ENCODE data around the gene TBX15. TPM values are rescaled to one million over a fixed set of nuclear protein-coding genes. Genes with fewer than 3 reads are reported as not detected.

TBX15 gene
- total RNA-seq, 1 donor = under 0.01 TPM

DNA sequence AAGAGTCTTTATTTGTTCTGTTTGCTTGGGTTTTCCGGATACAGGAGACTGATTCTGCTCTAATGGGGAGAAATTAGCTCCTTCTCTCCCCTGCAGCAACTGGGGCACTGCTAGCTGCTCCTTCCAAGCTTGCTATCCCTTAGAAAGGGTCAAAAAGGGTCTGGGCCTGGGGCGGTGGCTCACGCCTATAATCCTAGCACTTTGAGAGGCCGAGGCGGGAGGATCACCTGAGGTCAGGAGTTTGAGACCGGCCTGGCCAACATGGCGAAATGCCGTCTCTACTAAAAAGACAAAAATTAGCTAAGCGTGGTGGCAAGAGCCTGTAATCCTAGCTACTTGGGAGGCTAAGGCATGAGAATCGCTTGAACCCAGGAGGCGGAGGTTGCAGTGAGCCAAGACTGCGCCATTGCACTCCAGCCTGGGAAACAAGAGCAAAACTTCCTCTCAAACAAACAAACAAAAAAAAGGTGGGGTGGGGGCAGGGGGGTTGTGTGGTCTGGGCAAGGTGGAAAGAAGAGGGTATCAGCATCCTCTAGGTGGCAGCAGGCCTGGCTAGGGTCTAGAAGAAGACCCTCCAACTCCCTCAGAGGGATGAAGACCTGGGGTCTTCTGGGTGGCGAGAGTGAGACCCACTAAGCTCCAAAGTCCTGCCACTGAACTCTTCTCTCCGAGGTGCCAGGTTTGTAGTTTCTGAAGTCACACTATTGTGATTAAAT lies 15.4 kb upstream of the TBX15 start:
- TF ChIP-seq, protein P1, sequence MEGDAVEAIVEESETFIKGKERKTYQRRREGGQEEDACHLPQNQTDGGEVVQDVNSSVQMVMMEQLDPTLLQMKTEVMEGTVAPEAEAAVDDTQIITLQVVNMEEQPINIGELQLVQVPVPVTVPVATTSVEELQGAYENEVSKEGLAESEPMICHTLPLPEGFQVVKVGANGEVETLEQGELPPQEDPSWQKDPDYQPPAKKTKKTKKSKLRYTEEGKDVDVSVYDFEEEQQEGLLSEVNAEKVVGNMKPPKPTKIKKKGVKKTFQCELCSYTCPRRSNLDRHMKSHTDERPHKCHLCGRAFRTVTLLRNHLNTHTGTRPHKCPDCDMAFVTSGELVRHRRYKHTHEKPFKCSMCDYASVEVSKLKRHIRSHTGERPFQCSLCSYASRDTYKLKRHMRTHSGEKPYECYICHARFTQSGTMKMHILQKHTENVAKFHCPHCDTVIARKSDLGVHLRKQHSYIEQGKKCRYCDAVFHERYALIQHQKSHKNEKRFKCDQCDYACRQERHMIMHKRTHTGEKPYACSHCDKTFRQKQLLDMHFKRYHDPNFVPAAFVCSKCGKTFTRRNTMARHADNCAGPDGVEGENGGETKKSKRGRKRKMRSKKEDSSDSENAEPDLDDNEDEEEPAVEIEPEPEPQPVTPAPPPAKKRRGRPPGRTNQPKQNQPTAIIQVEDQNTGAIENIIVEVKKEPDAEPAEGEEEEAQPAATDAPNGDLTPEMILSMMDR (IDR thresholded peaks at IDR 0.05; ENCODE audit: insufficient read depth, low read depth, low read length) = no peak
- no peak overlapping the region for H3K4me3 ChIP-seq (ENCODE audit: low read depth, low read length)
- DNase-seq (ENCODE audit: low read depth) = no peak

DNA sequence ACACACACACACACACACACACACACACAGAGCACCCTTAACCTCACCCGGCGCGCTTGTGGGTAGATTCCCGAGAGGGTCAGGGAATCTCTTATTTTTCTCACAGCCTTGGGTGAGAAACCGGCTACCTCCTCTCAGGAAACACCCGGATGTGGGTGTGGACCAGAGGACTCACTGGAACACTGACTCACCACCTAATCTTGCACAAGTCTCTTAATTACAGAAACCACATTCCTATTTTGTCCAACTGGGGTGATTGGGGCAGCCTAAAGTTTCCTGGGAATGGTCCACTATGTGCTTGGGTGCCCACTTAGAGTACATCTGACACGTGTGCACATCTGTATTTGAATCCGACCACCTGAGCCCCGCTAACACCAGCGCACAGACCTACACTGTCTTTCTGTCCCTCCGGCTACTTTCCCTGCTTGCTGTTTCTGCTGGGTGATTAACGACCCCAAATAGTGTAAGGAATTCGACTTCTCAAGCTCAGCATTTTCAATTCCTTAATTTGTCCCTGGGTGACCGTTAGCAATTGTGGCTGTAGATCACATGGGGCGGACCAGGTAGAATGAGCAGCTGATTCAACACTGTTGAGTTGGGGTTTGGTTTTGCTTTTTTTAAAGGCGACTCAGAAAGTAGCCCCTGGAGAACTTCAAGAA lies 14.0 kb upstream of the TBX15 start:
- no peak overlapping the region for H3K4me3 ChIP-seq (ENCODE audit: low read depth, low read length)
- TF ChIP-seq, protein P1 (IDR thresholded peaks at IDR 0.05; ENCODE audit: insufficient read depth, low read depth, low read length) = no peak
- DNase-seq (ENCODE audit: low read depth) = peak; percentile 75

DNA sequence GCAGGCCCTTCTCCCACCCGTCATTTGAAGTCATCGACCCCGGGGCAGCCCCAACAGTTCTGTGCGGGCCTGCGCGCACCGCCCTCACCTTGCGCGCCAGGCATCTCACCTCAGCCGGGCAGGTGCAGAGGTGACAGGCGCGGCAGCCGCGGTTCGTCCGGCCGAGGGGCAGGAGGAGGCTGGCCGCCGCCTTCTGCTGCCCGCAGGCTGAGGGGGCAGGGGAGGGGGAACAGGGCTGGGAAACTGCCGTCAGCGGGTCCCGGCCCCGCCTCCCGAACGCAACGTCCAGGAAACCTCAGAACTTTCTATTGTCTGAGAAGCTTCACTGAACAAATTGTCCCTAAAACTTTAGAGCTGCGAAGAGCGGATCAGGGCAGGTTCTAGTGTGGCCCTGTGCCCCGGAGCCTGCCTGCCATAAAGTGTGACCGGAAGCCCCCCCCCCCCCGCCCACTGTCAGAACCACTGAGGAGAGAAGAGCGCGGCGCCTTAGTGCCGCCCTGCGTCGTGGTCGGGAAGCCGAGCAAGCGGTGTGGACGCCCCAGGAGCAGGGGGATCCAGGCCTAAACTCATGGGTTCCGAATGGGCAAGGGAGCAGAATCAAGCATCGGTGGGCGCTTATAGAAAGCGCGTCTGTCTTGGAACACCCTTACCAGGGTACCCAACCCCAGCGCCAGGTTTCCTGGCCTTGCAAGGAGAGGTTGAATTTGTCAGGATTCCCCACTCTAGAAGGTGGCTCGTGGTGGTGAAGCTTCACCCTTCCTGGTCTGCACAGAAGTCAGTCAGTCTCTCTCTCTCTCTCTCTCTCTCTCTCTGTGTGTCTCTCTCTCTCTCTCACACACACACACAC lies 13.3 kb upstream of the TBX15 start:
- no peak for DNase-seq (ENCODE audit: low read depth)
- H3K4me3 ChIP-seq (ENCODE audit: low read depth, low read length) = peak overlapping the region; percentile 32
- TF ChIP-seq, protein P1 (IDR thresholded peaks at IDR 0.05; ENCODE audit: insufficient read depth, low read depth, low read length) = no peak

DNA sequence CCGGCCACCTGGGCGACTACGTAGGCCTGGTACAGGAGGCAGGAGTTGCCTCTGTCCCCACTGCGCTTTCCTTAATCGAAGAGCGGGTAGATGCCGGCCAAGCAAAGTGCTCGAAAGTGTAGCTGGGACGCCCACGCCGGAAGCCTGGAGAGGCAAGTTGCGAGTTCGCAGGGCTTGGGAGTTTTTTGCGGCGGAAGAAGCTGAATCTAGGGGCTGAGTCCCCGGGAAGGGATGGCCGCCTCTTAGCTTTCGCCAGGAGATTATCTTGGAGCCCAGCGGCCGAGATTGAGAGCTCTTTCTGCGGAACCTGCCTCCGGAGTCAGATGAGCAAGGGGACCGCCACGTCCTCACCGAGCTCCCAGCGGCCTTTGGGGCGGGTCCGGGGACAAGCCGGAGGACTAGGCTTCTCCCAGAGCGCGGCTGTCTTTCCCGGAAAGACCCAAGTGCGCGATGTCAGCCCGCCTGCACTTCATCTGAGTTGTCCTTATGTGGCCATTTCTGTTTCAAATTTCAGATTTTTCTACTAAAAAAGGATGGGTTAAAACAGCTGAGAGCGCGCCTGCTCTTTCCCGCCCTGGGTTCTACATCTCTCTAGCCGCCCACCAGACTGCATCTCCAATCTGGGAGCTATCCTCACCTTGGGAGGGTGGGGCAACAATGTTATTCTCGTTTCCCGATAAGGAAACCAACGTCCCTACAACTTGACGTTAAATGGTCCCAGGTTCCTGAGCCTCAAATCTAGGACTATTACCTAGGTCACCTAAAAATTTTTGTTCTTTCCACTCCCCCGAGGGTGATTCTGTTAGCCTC lies 12.4 kb upstream of the TBX15 start:
- no peak for DNase-seq (ENCODE audit: low read depth)
- TF ChIP-seq, protein P1 (IDR thresholded peaks at IDR 0.05; ENCODE audit: insufficient read depth, low read depth, low read length) = no peak
- H3K4me3 ChIP-seq (ENCODE audit: low read depth, low read length) = peak overlapping the region; percentile 32

DNA sequence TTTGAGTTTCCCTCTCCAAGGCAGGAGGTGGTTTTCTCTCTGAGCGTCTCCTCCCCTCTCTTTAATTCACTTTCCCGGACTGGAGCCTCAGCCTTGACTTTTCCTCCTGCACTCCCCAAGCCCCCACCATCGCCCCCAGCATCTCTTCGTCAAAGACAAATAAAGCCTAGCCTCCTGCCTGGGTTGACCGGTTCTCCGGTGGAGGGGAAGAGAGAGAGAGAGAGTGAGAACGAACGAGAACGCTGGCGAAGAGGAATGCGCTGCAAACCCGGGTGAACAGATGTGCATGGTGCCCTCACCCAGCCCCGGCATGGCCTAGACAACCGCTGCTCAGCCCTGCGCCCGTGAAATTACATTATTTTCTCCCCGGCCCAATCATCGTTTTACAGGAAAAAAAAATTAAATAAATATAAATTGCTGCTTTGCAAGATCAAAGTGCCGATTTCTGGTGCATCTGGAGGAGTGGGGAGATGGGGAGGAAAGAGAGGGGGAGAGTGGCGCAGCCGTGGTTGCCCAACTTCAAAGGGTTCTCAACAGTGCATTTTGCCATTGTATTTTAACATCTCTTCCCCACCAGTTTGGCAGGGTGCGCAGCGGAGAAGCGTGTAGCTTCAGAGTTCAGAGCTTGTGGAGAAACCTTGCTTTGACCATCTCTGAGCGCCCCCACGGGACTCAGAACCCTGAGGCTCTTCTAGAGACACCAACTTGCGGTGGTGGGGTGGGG lies 11.4 kb upstream of the TBX15 start:
- DNase-seq (ENCODE audit: low read depth) = no peak
- TF ChIP-seq, protein P1 (IDR thresholded peaks at IDR 0.05; ENCODE audit: insufficient read depth, low read depth, low read length) = no peak
- H3K4me3 ChIP-seq (ENCODE audit: low read depth, low read length) = no peak overlapping the region

DNA sequence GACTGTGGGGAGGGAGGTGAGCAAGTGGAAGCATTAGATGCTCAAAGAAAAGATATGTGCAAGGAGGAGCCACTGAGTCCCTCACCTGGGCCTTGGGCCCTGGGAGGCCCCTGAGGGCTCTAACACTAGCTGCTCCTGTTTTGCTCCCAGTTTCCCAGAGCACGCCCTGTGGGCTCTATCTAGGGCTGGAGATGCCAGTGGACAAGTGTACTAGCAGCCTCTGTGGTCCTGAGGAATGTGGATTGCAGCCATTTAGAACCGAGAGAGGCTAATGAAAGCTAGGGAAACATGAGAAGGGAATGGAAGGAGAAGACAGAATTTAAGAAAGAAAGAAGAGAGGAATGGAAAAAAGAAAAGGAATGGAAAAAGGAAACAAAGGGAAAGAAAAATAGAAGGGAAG lies 10.0 kb upstream of the TBX15 start:
- no peak for DNase-seq (ENCODE audit: low read depth)
- H3K4me3 ChIP-seq (ENCODE audit: low read depth, low read length) = no peak overlapping the region
- TF ChIP-seq, protein P1 (IDR thresholded peaks at IDR 0.05; ENCODE audit: insufficient read depth, low read depth, low read length) = no peak

Data from fibroblast of villous mesenchyme (primary cell).